H1 (cell line): Measurements from ENCODE around the gene ARHGAP5. TPM values are rescaled to one million over a fixed set of nuclear protein-coding genes. Genes with fewer than 3 reads are reported as not detected.

ENCODE experiments used
- ASH2L ChIP-seq: fragments of 200-600, 300-600 bp; sonication (generic); IDR thresholded peaks from one replicate; pipeline ENCODE4 v1.7.1; 2017; ENCODE audit warnings: low read length
- BCL11A ChIP-seq, 2 experiments: IDR thresholded peaks; one replicate each; pipeline ENCODE4 v1.6.1; 2011; ENCODE audit warnings: low read depth in 2 of 2, low read length in 2 of 2, mild to moderate bottlenecking in 2 of 2
- EGR1 ChIP-seq: IDR thresholded peaks from 2 replicates; pipeline ENCODE4 v1.6.1; 2011; ENCODE audit warnings: low read depth, low read length, borderline replicate concordance
- GTF2F1 ChIP-seq: IDR thresholded peaks from 2 replicates; pipeline ENCODE4 v1.6.1; 2012; ENCODE audit warnings: low read depth, low read length, improper control_type of control experiment, borderline replicate concordance
- KDM4A ChIP-seq: IDR thresholded peaks from one replicate; pipeline ENCODE4 v1.7.1; 2012; ENCODE audit warnings: low read depth, mild to moderate bottlenecking, moderate library complexity, low read length, inconsistent platforms; ENCODE audit not compliant: severe bottlenecking
- KDM5A ChIP-seq: fragments of 200-600 bp; IDR thresholded peaks from 2 replicates; pipeline ENCODE4 v1.7.1; 2012; ENCODE audit warnings: mild to moderate bottlenecking, low read length, inconsistent platforms, mixed read lengths
- NRF1 ChIP-seq: IDR thresholded peaks from 2 replicates; pipeline ENCODE4 v1.6.1; 2011; ENCODE audit warnings: mild to moderate bottlenecking, low read depth, low read length, improper control_type of control experiment
- POLR2AphosphoS5 ChIP-seq: IDR thresholded peaks from 2 replicates; pipeline ENCODE4 v1.6.1; 2011; ENCODE audit warnings: low read depth, low read length
- POU5F1 ChIP-seq: IDR thresholded peaks from 2 replicates; pipeline ENCODE4 v1.6.1; 2011; ENCODE audit warnings: low read depth, mild to moderate bottlenecking, low read length, moderate library complexity
- RNF2 ChIP-seq: fragments of 200-900, 300-1000 bp; sonication (generic); IDR thresholded peaks from 2 replicates; pipeline ENCODE4 v1.7.1; 2016; ENCODE audit warnings: borderline replicate concordance, low read depth, mild to moderate bottlenecking, antibody characterized with exemption, low read length; ENCODE audit not compliant: poor library complexity, severe bottlenecking; ENCODE audit errors: missing control alignments
- SIX5 ChIP-seq: IDR thresholded peaks from 2 replicates; pipeline ENCODE4 v1.6.1; 2011; ENCODE audit warnings: mild to moderate bottlenecking, low read depth, low read length
- SP2 ChIP-seq: IDR thresholded peaks from 2 replicates; pipeline ENCODE4 v1.6.1; 2012; ENCODE audit warnings: mild to moderate bottlenecking, low read length, inconsistent platforms
- SUZ12 ChIP-seq: fragments of 200-600 bp; sonication (generic); IDR thresholded peaks from 2 replicates; pipeline ENCODE4 v1.6.1; 2012; ENCODE audit warnings: mild to moderate bottlenecking, inconsistent platforms, low read length, moderate library complexity, mixed read lengths
- TBP ChIP-seq: IDR thresholded peaks from 2 replicates; pipeline ENCODE4 v1.6.1; 2011; ENCODE audit warnings: low read depth, low read length, improper control_type of control experiment
- polyA plus RNA-seq, 7 experiments: library from polyadenylated mRNA; depleted of rRNA in 3 of 7; stranded (reverse) in 5 of 7; unstranded in 2 of 7; fragments of >200 nt in 5 of 7; fragments of 200-250 nt in 2 of 7; gene quantifications; 1 replicate in 5 of 7; 2 replicates in 1 of 7; 4 replicates in 1 of 7; pipeline versions ENCODE4 v1.2.1 to v1.2.3, GENCODE V29; 2011 to 2013; ENCODE audit warnings: missing spikeins in 2 of 7, mixed read lengths in 2 of 7
- total RNA-seq: library from RNA; stranded (reverse); fragmentation: NEBNext Ultra II Directional; extraction: Animal tissue kit (Norgen Biotek cat#: 25700); gene quantifications from 2 replicates; pipeline ENCODE4 v1.2.1, GENCODE V29; 2021
- TF ChIP-seq, protein P1 (sequence below): IDR thresholded peaks from 2 replicates; pipeline ENCODE4 v1.6.1; 2012; ENCODE audit warnings: low read length, inconsistent platforms
- TF ChIP-seq, protein P2 (sequence below): IDR thresholded peaks from 2 replicates; pipeline ENCODE4 v1.6.1; 2011; ENCODE audit warnings: low read depth, mild to moderate bottlenecking, low read length; ENCODE audit not compliant: insufficient read depth
- TF ChIP-seq, protein P3 (sequence below): IDR thresholded peaks from 2 replicates; pipeline ENCODE4 v1.6.1; 2012; ENCODE audit warnings: inconsistent platforms

Gene ARHGAP5
- total and polyA plus RNA-seq, 2 of the 8 experiments (the other 6 are each of a cell fraction or from before 2014, with no cell fraction given): 7.8 to 77.3 TPM

DNA sequence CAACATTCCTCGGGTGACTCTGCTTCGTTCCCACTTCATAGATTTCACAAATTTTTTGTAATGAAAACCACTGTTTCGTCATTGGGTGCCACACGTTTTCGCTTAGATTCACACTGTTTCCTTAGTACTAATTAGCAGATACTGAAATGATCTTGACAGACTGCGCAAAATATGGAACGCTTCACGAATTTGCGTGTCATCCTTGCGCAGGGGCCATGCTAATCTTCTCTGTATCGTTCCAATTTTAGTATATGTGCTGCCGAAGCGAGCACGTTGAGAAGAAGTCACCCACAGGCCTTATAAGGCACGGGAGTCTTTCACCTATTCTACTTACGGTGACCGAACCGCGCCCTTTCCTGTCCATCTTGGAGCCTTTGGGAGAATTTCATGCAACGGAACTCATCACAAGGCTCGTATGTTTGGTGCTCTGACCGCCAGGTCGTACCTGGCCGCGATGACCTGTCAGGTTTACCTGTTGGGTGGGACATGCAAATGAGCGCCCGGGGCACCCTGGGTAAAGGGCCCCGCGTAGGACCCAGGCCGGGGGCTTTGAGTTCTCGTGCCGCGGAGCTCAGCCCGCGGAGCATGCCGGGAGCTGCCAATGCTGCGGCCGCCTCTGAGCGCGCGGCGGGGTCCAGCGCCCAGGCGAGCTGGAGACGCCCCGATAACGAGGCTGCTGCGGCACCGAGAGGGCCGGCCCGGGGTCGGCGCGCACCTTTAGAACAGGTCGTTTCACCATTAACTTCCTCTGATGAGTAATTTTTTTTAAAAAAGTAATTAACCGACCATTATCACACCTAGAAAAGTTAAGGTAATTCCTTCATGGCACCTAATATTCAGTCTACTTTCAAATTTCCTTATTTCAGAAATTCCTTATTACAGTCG lies 126.1 kb downstream of the ARHGAP5 start, which contains the start of gene RNU6-8 (continued):
- no peak for TF ChIP-seq SUZ12
- peak; percentile 97 for TF ChIP-seq TBP
- TF ChIP-seq GTF2F1: no peak
- no peak for TF ChIP-seq KDM5A
- TF ChIP-seq, protein P1, sequence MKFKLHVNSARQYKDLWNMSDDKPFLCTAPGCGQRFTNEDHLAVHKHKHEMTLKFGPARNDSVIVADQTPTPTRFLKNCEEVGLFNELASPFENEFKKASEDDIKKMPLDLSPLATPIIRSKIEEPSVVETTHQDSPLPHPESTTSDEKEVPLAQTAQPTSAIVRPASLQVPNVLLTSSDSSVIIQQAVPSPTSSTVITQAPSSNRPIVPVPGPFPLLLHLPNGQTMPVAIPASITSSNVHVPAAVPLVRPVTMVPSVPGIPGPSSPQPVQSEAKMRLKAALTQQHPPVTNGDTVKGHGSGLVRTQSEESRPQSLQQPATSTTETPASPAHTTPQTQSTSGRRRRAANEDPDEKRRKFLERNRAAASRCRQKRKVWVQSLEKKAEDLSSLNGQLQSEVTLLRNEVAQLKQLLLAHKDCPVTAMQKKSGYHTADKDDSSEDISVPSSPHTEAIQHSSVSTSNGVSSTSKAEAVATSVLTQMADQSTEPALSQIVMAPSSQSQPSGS: no peak
- TF ChIP-seq, protein P2, sequence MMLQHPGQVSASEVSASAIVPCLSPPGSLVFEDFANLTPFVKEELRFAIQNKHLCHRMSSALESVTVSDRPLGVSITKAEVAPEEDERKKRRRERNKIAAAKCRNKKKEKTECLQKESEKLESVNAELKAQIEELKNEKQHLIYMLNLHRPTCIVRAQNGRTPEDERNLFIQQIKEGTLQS: no peak
- TF ChIP-seq SIX5: no peak
- TF ChIP-seq RNF2: no peak
- no peak for TF ChIP-seq BCL11A (IDR thresholded peaks at IDR 0.05; ENCODE audit: low read depth in 2 of 2, low read length in 2 of 2)
- TF ChIP-seq NRF1: no peak; the same call in 1 of the 2 replicates
- TF ChIP-seq, protein P3, sequence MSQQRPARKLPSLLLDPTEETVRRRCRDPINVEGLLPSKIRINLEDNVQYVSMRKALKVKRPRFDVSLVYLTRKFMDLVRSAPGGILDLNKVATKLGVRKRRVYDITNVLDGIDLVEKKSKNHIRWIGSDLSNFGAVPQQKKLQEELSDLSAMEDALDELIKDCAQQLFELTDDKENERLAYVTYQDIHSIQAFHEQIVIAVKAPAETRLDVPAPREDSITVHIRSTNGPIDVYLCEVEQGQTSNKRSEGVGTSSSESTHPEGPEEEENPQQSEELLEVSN: no peak; the same call in 1 of the 2 replicates
- no peak for TF ChIP-seq POU5F1
- TF ChIP-seq EGR1: no peak
- TF ChIP-seq SP2: no peak
- TF ChIP-seq KDM4A: no peak
- TF ChIP-seq POLR2AphosphoS5: no peak
- TF ChIP-seq ASH2L: peak; percentile 90
